ENCODE measurements around the gene LTBP3. TPM values are rescaled to one million over a fixed set of nuclear protein-coding genes. Genes with fewer than 3 reads are reported as not detected.

Gene LTBP3
- total RNA-seq, 1 experiment from 2014 or later, result 17.2 TPM

GRCh38 chr11:65590240-65590738 lies 32.1 kb upstream of the LTBP3 start:
- H3K9me3 ChIP-seq (replicated peaks), result no peaks in the 10 kb centered on the region
- H3K4me1 ChIP-seq, result peaks cover 2% of the 10 kb centered on the region; the same call in 1 of the 2 replicates
- no peaks in the 10 kb centered on the region for H3K36me3 ChIP-seq
- no peak overlapping the region for H3K27ac ChIP-seq
- DNase-seq, result peak; percentile 80 to 83
- no peaks in the 10 kb centered on the region for H3K27me3 ChIP-seq
- H3K4me3 ChIP-seq, result no peak overlapping the region

GRCh38 chr11:65589444-65590239 lies 31.5 kb upstream of the LTBP3 start:
- Histone ChIP-seq H3K9me3 (replicated peaks) (no peaks in the 10 kb centered on the region), H3K27ac (no peak overlapping the region), H3K4me1 (peaks cover 2% of the 10 kb centered on the region; the same call in 1 of the 2 replicates), H3K36me3 (no peaks in the 10 kb centered on the region), H3K27me3 (no peaks in the 10 kb centered on the region), H3K4me3 (no peak overlapping the region)
- DNase-seq, result no peak

GRCh38 chr11:65588199-65589054 lies 30.3 kb upstream of the LTBP3 start:
- no peak overlapping the region for H3K27ac ChIP-seq

GRCh38 chr11:65586676-65587075 lies 28.5 kb upstream of the LTBP3 start:
- Histone ChIP-seq H3K4me3 (no peak overlapping the region), H3K4me1 (peaks cover 2% of the 10 kb centered on the region; the same call in 1 of the 2 replicates), H3K36me3 (no peaks in the 10 kb centered on the region), H3K9me3 (replicated peaks) (no peaks in the 10 kb centered on the region), H3K27me3 (no peaks in the 10 kb centered on the region), H3K27ac (no peak overlapping the region)
- DNase-seq, result peak; percentile 56 to 71

More at GRCh38 chr11:65588199-65589054, 30.3 kb upstream of the LTBP3 start:
- H3K36me3 ChIP-seq, result no peaks in the 10 kb centered on the region
- H3K27me3 ChIP-seq, result no peaks in the 10 kb centered on the region
- H3K4me1 ChIP-seq, result peaks cover 2% of the 10 kb centered on the region; the same call in 1 of the 2 replicates
- no peak overlapping the region for H3K4me3 ChIP-seq
- no peaks in the 10 kb centered on the region for H3K9me3 ChIP-seq (replicated peaks)
- DNase-seq, result peak; percentile 50 to 66

- Histone ChIP-seq H3K36me3 (no peaks in the 10 kb centered on the region), H3K4me3 (no peak overlapping the region), H3K27me3 (no peaks in the 10 kb centered on the region), H3K27ac (no peak overlapping the region), H3K9me3 (replicated peaks) (no peaks in the 10 kb centered on the region), H3K4me1 (peaks cover 2% of the 10 kb centered on the region; the same call in 1 of the 2 replicates)
- no peak for DNase-seq
These were observed 28.1 kb upstream of the LTBP3 start for GRCh38 chr11:65586247-65586630.

- H3K36me3 ChIP-seq, result no peaks in the 10 kb centered on the region
- no peak for DNase-seq
- no peak overlapping the region for H3K27ac ChIP-seq
- H3K4me1 ChIP-seq, result peaks cover 2% of the 10 kb centered on the region; the same call in 1 of the 2 replicates
- H3K9me3 ChIP-seq (replicated peaks), result no peaks in the 10 kb centered on the region
- H3K27me3 ChIP-seq, result no peaks in the 10 kb centered on the region
- H3K4me3 ChIP-seq, result no peak overlapping the region
These were observed 27.5 kb upstream of the LTBP3 start for GRCh38 chr11:65585396-65586246.

- no peak for DNase-seq
- H3K36me3 ChIP-seq, result no peaks in the 10 kb centered on the region
These were observed 26.6 kb upstream of the LTBP3 start for GRCh38 chr11:65584723-65585171.

GRCh38 chr11:65584106-65584505 lies 25.9 kb upstream of the LTBP3 start:
- Histone ChIP-seq H3K4me3 (no peak overlapping the region), H3K9me3 (replicated peaks) (no peaks in the 10 kb centered on the region), H3K4me1 (peaks cover 2% of the 10 kb centered on the region; the same call in 1 of the 2 replicates), H3K27ac (no peak overlapping the region), H3K36me3 (no peaks in the 10 kb centered on the region), H3K27me3 (no peaks in the 10 kb centered on the region)
- no peak for DNase-seq

More at GRCh38 chr11:65584723-65585171, 26.6 kb upstream of the LTBP3 start:
- Histone ChIP-seq H3K4me3 (no peak overlapping the region), H3K4me1 (peaks cover 2% of the 10 kb centered on the region; the same call in 1 of the 2 replicates), H3K27me3 (no peaks in the 10 kb centered on the region), H3K27ac (no peak overlapping the region), H3K9me3 (replicated peaks) (no peaks in the 10 kb centered on the region)

- Histone ChIP-seq H3K9me3 (replicated peaks) (no peaks in the 10 kb centered on the region), H3K4me1 (peaks cover 2% of the 10 kb centered on the region; the same call in 1 of the 2 replicates), H3K36me3 (no peaks in the 10 kb centered on the region), H3K27me3 (no peaks in the 10 kb centered on the region), H3K27ac (no peak overlapping the region), H3K4me3 (no peak overlapping the region)
- no peak for DNase-seq
These were observed 25.4 kb upstream of the LTBP3 start for GRCh38 chr11:65583589-65583988.

- DNase-seq, result no peak
- Histone ChIP-seq H3K4me3 (no peak overlapping the region), H3K4me1 (peaks cover 10% of the 10 kb centered on the region), H3K27ac (no peak overlapping the region), H3K27me3 (no peaks in the 10 kb centered on the region), H3K36me3 (no peaks in the 10 kb centered on the region), H3K9me3 (replicated peaks) (no peaks in the 10 kb centered on the region)
These were observed 23.8 kb upstream of the LTBP3 start for GRCh38 chr11:65581928-65582327.

- Histone ChIP-seq H3K4me3 (no peak overlapping the region), H3K9me3 (replicated peaks) (no peaks in the 10 kb centered on the region), H3K27me3 (no peaks in the 10 kb centered on the region), H3K27ac (no peak overlapping the region), H3K4me1 (peaks cover 16% of the 10 kb centered on the region), H3K36me3 (no peaks in the 10 kb centered on the region)
- DNase-seq, result no peak
These were observed 22.6 kb upstream of the LTBP3 start for GRCh38 chr11:65580756-65581155.

- Histone ChIP-seq H3K36me3 (no peaks in the 10 kb centered on the region), H3K4me3 (no peak overlapping the region), H3K4me1 (peaks cover 19% of the 10 kb centered on the region), H3K27me3 (no peaks in the 10 kb centered on the region), H3K9me3 (replicated peaks) (no peaks in the 10 kb centered on the region), H3K27ac (no peak overlapping the region)
- no peak for DNase-seq
These were observed 22.0 kb upstream of the LTBP3 start for GRCh38 chr11:65580031-65580692.

- no peaks in the 10 kb centered on the region for H3K36me3 ChIP-seq
- H3K4me3 ChIP-seq, result no peak overlapping the region
- no peaks in the 10 kb centered on the region for H3K9me3 ChIP-seq (replicated peaks)
- no peaks in the 10 kb centered on the region for H3K27me3 ChIP-seq
- no peak for DNase-seq
- H3K4me1 ChIP-seq, result peaks cover 23% of the 10 kb centered on the region
- H3K27ac ChIP-seq, result no peak overlapping the region
These were observed 21.1 kb upstream of the LTBP3 start for GRCh38 chr11:65579291-65579690.

- no peaks in the 10 kb centered on the region for H3K36me3 ChIP-seq
- H3K27me3 ChIP-seq, result no peaks in the 10 kb centered on the region
- H3K4me3 ChIP-seq, result no peak overlapping the region
- no peaks in the 10 kb centered on the region for H3K9me3 ChIP-seq (replicated peaks)
- no peak overlapping the region for H3K27ac ChIP-seq
- DNase-seq, result no peak
- peaks cover 25% of the 10 kb centered on the region for H3K4me1 ChIP-seq
These were observed 20.5 kb upstream of the LTBP3 start for GRCh38 chr11:65578667-65579066.
